K562 (cell line): ENCODE measurements around the gene TRPV5. TPM values are rescaled to one million over a fixed set of nuclear protein-coding genes. Genes with fewer than 3 reads are reported as not detected.

ENCODE experiments used
- FOXK2 ChIP-seq, 2 experiments: fragments of 450-650 bp; IDR thresholded peaks in 1 of 2; conservative IDR thresholded peaks in 1 of 2; 2 replicates each; pipeline ENCODE4 v1.6.1; 2016; ENCODE audit warnings: low read depth in 2 of 2, mild to moderate bottlenecking in 1 of 2
- HDAC2 ChIP-seq: fragments of 450-650 bp; IDR thresholded peaks from 2 replicates; pipeline ENCODE4 v1.6.1; 2016; ENCODE audit warnings: mild to moderate bottlenecking
- KAT8 ChIP-seq: fragments of 450-650 bp; IDR thresholded peaks from 2 replicates; pipeline ENCODE4 v1.6.1; 2016; ENCODE audit warnings: low read depth, mild to moderate bottlenecking
- KDM2B ChIP-seq: fragments of 250-450 bp; sonication (Bioruptor Pico); IDR thresholded peaks from 2 replicates; pipeline ENCODE4 v1.8.0; 2021; ENCODE audit warnings: mild to moderate bottlenecking, moderate library complexity
- MCM5 ChIP-seq: fragments of 450-650 bp; IDR thresholded peaks from 2 replicates; pipeline ENCODE4 v1.6.1; 2016; ENCODE audit warnings: low read depth
- MEF2D ChIP-seq: conservative IDR thresholded peaks from 2 replicates; pipeline ENCODE4 v1.6.1; 2016; ENCODE audit warnings: low read depth, missing genetic modification characterization, missing compliant biosample characterization
- TRIM24 ChIP-seq, 2 experiments: fragments of 450-650 bp; IDR thresholded peaks; 2 replicates each; pipeline ENCODE4 v1.6.1; 2016
- ZBTB17 ChIP-seq: fragments of 450-650 bp; formaldehyde crosslinking; IDR thresholded peaks from 2 replicates; pipeline ENCODE4 v1.4.0; 2020; ENCODE audit warnings: mild to moderate bottlenecking
- ZNF384 ChIP-seq: IDR thresholded peaks from 2 replicates; pipeline ENCODE4 v1.6.1; 2012; ENCODE audit warnings: low read depth, low read length, improper control_type of control experiment
- ZNF668 ChIP-seq: fragments of 250-450 bp; sonication (Bioruptor Pico); IDR thresholded peaks from 2 replicates; pipeline ENCODE4 v1.8.0; 2022; ENCODE audit warnings: mild to moderate bottlenecking, inconsistent platforms
- polyA plus RNA-seq, 8 experiments: library from polyadenylated mRNA; depleted of rRNA in 4 of 8; stranded (reverse) in 5 of 8; unstranded in 3 of 8; fragments of >200 nt; fragmentation: Nextera tagmentation in 2 of 8; fragmentation: Illumina TruSeq in 1 of 8; extraction: Ambion mirVana in 2 of 8; extraction: Trizol in 1 of 8; gene quantifications; 2 replicates each; pipeline versions ENCODE4 v1.2.1 to v1.2.3, GENCODE V29; 2011 to 2014; ENCODE audit warnings: inconsistent platforms in 1 of 8, missing spikeins in 1 of 8
- total RNA-seq, 7 experiments: library from RNA; depleted of rRNA in 6 of 7; stranded (reverse); fragments of >200 nt in 6 of 7; fragmentation: Illumina TruSeq in 2 of 7; extraction: Trizol in 2 of 7; gene quantifications; 2 replicates each; pipeline versions ENCODE4 v1.2.1 to v1.2.3, GENCODE V29; 2011 to 2021; ENCODE audit warnings: low replicate concordance in 1 of 7
- TF ChIP-seq, protein P1 (sequence below): sonication (generic); IDR thresholded peaks from 2 replicates; pipeline ENCODE4 v1.6.1; 2016
- TF ChIP-seq, protein P2 (sequence below): sonication (generic); formaldehyde crosslinking; IDR thresholded peaks from 2 replicates; pipeline ENCODE4 v1.8.0; 2022; ENCODE audit warnings: missing genetic modification reagents, mild to moderate bottlenecking, borderline replicate concordance
- TF ChIP-seq, protein P3 (sequence below): fragments of 250-450 bp; sonication (Bioruptor Pico); IDR thresholded peaks from 2 replicates; pipeline ENCODE4 v1.8.0; 2021; ENCODE audit warnings: moderate library complexity, mild to moderate bottlenecking, inconsistent platforms
- TF ChIP-seq, protein P4 (sequence below): fragments of 450-650 bp; IDR thresholded peaks from 2 replicates; pipeline ENCODE4 v1.7.1; 2018; ENCODE audit warnings: mild to moderate bottlenecking, low read depth; ENCODE audit not compliant: partially characterized antibody
- TF ChIP-seq, protein P5 (sequence below): fragments of 450-650 bp; formaldehyde crosslinking; IDR thresholded peaks from 2 replicates; pipeline ENCODE4 v1.4.0; 2022; ENCODE audit warnings: missing genetic modification characterization

Gene TRPV5
- total and polyA plus RNA-seq, 9 of the 15 experiments (the other 6 are each of a cell fraction or from before 2014, with no cell fraction given): not detected

DNA sequence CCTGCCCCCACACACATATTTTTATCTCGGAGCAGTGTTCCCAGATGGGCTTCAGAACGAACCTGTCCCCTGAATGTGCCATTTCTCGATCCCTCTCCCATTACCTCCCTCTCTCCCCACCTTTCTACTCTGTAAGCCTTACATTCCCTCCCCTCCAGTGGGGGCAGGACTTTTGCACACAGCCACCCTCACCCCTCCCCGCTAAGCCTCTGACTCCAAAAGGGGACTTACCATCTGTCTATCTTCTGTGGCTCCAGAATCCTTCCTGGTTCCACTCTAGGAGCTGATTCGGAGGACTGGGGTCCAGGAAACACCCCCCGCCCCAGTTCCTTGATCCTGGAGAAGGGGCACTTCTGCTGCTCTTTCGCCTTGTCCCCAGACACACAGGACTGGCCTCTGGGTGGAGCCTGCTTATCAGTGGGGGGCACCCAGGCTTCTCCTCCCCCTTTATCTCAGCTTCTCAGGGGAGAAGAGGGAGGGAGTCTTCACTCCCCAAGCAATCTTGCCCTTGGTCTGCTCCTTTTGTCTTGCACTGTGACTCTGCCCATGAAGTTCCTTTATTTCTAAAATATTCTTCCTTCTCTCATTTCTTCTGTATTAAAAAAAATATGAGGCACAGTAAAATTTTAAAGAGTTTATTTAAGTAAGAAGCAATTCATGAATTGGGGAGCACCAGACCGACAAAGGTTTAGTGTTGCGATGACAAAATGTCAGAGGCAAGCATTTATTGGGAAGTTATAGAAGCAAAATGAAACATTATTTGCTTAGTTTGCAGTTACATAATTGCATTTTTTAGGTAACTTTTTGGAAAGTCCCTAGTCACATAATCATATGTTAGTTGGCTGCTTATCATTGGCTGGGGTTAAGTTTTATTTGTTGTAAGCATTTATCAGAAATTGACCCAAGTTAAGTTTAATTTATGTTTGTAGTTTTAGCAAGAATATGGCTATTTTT, 28.7 kb upstream of the TRPV5 start, which contains the start of gene KEL (continued):
- TF ChIP-seq, protein P1, sequence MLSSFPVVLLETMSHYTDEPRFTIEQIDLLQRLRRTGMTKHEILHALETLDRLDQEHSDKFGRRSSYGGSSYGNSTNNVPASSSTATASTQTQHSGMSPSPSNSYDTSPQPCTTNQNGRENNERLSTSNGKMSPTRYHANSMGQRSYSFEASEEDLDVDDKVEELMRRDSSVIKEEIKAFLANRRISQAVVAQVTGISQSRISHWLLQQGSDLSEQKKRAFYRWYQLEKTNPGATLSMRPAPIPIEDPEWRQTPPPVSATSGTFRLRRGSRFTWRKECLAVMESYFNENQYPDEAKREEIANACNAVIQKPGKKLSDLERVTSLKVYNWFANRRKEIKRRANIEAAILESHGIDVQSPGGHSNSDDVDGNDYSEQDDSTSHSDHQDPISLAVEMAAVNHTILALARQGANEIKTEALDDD: 0 out of 2 replicates have a peak, but pooled peaks have one; percentile 12
- TF ChIP-seq ZNF384 (no peak), KAT8 (no peak), MCM5 (no peak), ZNF668 (CRISPR knock-in tag) (no peak), ZBTB17 (CRISPR knock-in tag) (peak; percentile 76; the same call in 1 of the 2 replicates), MEF2D (tag) (no peak), TRIM24 (IDR thresholded peaks at IDR 0.05) (peak; percentile 67 to 83), FOXK2 (conservative IDR thresholded peaks at IDR 0.05 in 1 of 2, IDR thresholded peaks at IDR 0.05 in 1 of 2; ENCODE audit: low read depth in 2 of 2) (no peak; a peak in 2 of 4 replicates), KDM2B (CRISPR knock-in tag) (no peak), HDAC2 (peak; percentile 82)
- TF ChIP-seq, protein P2, sequence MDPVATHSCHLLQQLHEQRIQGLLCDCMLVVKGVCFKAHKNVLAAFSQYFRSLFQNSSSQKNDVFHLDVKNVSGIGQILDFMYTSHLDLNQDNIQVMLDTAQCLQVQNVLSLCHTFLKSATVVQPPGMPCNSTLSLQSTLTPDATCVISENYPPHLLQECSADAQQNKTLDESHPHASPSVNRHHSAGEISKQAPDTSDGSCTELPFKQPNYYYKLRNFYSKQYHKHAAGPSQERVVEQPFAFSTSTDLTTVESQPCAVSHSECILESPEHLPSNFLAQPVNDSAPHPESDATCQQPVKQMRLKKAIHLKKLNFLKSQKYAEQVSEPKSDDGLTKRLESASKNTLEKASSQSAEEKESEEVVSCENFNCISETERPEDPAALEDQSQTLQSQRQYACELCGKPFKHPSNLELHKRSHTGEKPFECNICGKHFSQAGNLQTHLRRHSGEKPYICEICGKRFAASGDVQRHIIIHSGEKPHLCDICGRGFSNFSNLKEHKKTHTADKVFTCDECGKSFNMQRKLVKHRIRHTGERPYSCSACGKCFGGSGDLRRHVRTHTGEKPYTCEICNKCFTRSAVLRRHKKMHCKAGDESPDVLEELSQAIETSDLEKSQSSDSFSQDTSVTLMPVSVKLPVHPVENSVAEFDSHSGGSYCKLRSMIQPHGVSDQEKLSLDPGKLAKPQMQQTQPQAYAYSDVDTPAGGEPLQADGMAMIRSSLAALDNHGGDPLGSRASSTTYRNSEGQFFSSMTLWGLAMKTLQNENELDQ: peak; percentile 5; the same call in 1 of the 2 replicates
- TF ChIP-seq, protein P3, sequence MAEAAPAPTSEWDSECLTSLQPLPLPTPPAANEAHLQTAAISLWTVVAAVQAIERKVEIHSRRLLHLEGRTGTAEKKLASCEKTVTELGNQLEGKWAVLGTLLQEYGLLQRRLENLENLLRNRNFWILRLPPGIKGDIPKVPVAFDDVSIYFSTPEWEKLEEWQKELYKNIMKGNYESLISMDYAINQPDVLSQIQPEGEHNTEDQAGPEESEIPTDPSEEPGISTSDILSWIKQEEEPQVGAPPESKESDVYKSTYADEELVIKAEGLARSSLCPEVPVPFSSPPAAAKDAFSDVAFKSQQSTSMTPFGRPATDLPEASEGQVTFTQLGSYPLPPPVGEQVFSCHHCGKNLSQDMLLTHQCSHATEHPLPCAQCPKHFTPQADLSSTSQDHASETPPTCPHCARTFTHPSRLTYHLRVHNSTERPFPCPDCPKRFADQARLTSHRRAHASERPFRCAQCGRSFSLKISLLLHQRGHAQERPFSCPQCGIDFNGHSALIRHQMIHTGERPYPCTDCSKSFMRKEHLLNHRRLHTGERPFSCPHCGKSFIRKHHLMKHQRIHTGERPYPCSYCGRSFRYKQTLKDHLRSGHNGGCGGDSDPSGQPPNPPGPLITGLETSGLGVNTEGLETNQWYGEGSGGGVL (CRISPR knock-in tag): no peak
- TF ChIP-seq, protein P4, sequence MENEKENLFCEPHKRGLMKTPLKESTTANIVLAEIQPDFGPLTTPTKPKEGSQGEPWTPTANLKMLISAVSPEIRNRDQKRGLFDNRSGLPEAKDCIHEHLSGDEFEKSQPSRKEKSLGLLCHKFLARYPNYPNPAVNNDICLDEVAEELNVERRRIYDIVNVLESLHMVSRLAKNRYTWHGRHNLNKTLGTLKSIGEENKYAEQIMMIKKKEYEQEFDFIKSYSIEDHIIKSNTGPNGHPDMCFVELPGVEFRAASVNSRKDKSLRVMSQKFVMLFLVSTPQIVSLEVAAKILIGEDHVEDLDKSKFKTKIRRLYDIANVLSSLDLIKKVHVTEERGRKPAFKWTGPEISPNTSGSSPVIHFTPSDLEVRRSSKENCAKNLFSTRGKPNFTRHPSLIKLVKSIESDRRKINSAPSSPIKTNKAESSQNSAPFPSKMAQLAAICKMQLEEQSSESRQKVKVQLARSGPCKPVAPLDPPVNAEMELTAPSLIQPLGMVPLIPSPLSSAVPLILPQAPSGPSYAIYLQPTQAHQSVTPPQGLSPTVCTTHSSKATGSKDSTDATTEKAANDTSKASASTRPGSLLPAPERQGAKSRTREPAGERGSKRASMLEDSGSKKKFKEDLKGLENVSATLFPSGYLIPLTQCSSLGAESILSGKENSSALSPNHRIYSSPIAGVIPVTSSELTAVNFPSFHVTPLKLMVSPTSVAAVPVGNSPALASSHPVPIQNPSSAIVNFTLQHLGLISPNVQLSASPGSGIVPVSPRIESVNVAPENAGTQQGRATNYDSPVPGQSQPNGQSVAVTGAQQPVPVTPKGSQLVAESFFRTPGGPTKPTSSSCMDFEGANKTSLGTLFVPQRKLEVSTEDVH: peak; percentile 31
- TF ChIP-seq, protein P5, sequence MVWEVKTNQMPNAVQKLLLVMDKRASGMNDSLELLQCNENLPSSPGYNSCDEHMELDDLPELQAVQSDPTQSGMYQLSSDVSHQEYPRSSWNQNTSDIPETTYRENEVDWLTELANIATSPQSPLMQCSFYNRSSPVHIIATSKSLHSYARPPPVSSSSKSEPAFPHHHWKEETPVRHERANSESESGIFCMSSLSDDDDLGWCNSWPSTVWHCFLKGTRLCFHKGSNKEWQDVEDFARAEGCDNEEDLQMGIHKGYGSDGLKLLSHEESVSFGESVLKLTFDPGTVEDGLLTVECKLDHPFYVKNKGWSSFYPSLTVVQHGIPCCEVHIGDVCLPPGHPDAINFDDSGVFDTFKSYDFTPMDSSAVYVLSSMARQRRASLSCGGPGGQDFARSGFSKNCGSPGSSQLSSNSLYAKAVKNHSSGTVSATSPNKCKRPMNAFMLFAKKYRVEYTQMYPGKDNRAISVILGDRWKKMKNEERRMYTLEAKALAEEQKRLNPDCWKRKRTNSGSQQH: no peak
